OCI-LY1 (cell line): Measurements from ENCODE around the gene GBF1.

Source experiments
- CTCF ChIP-seq: fragments of 200-600 bp; sonication (generic), shearing (Covaris generic); IDR thresholded peaks from 2 replicates; pipeline ENCODE4 v1.5.1; 2017; ENCODE audit warnings: mild to moderate bottlenecking, antibody characterized with exemption, low read length, moderate library complexity, mixed read lengths
- EZH2 ChIP-seq: fragments of 200-600 bp; sonication (generic), shearing (Covaris generic); IDR thresholded peaks from 2 replicates; pipeline ENCODE4 v1.8.0; 2017; ENCODE audit warnings: borderline replicate concordance, mixed run types, mild to moderate bottlenecking, antibody characterized with exemption, low read length, moderate library complexity, mixed read lengths

- TF ChIP-seq CTCF (no peak), EZH2 (no peak)
Measured at GRCh38 chr10:102342458-102342857, 97.1 kb downstream of the GBF1 start.
